Activated T-helper 1 cell treated with anti-CD3 and anti-CD28 coated beads, Interleukin-2, amount 50 U/mL, for 16 hours (primary cell): ENCODE data around the gene ACOX3.

Experiments
- DNase-seq, 2 donors: peaks; one replicate each; pipeline ENCODE4 v3.0.0-alpha.2; 2020; ENCODE audit warnings: low read depth in 1 of 2, low spot score in 1 of 2

ACOX3 gene

GRCh38 chr4:8376361-8377102, 64.0 kb downstream of the ACOX3 start:
- no peak for DNase-seq

- DNase-seq: no peak
Measured at GRCh38 chr4:8374851-8375649, 65.5 kb downstream of the ACOX3 start.

GRCh38 chr4:8373973-8374545, 66.5 kb downstream of the ACOX3 start:
- DNase-seq: no peak

- DNase-seq: no peak
Measured at GRCh38 chr4:8373270-8373972, 67.1 kb downstream of the ACOX3 start.

- DNase-seq: no peak
Measured at GRCh38 chr4:8372506-8372905, 68.0 kb downstream of the ACOX3 start.

- DNase-seq: no peak
Measured at GRCh38 chr4:8371596-8371995, 68.9 kb downstream of the ACOX3 start.

- DNase-seq: no peak
Measured at GRCh38 chr4:8370835-8371595, 69.5 kb downstream of the ACOX3 start.

- DNase-seq: no peak
Measured at GRCh38 chr4:8370106-8370787, 70.3 kb downstream of the ACOX3 start.

GRCh38 chr4:8369426-8370105, 71.0 kb downstream of the ACOX3 start:
- no peak for DNase-seq

GRCh38 chr4:8368998-8369397, 71.5 kb downstream of the ACOX3 start:
- DNase-seq: no peak

- DNase-seq: no peak
Measured at GRCh38 chr4:8368061-8368481, 72.5 kb downstream of the ACOX3 start.

- no peak for DNase-seq
Measured at GRCh38 chr4:8366601-8367000, 73.9 kb downstream of the ACOX3 start.

GRCh38 chr4:8365951-8366350, 74.6 kb downstream of the ACOX3 start:
- DNase-seq: no peak

GRCh38 chr4:8365353-8365752, 75.2 kb downstream of the ACOX3 start:
- no peak for DNase-seq

GRCh38 chr4:8364848-8365350, 75.6 kb downstream of the ACOX3 start:
- no peak for DNase-seq

GRCh38 chr4:8364141-8364540, 76.4 kb downstream of the ACOX3 start:
- no peak for DNase-seq

- DNase-seq: no peak
Measured at GRCh38 chr4:8362483-8362882, 78.0 kb downstream of the ACOX3 start.

GRCh38 chr4:8359193-8359592, 81.3 kb downstream of the ACOX3 start:
- DNase-seq: no peak

- no peak for DNase-seq
Measured at GRCh38 chr4:8356856-8357255, 83.7 kb downstream of the ACOX3 start.
